IPS DF 6.9 (cell line): Measurements from ENCODE around the gene IVL.

Experiments used
- DNase-seq: peaks from one replicate; pipeline ENCODE4 v3.0.0-alpha.2; 2013; ENCODE audit warnings: low read depth, low spot score
- H3K27ac ChIP-seq: one replicate; pipeline ENCODE4 v1.5.1; 2013; ENCODE audit warnings: low read length, control low read depth
- H3K27me3 ChIP-seq: 2 replicates; pipeline ENCODE4 v1.6.1; 2013; ENCODE audit warnings: mild to moderate bottlenecking, low read length; ENCODE audit not compliant: control insufficient read depth, insufficient read depth
- H3K36me3 ChIP-seq: 2 replicates; pipeline ENCODE4 v1.6.1; 2013; ENCODE audit warnings: low read length; ENCODE audit not compliant: control insufficient read depth, insufficient read depth
- H3K4me1 ChIP-seq: 2 replicates; pipeline ENCODE4 v1.6.1; 2013; ENCODE audit warnings: low read length; ENCODE audit not compliant: control insufficient read depth, insufficient read depth
- H3K4me3 ChIP-seq: 2 replicates; pipeline ENCODE4 v1.5.1; 2013; ENCODE audit warnings: mild to moderate bottlenecking, low read length
- H3K9me3 ChIP-seq: 2 replicates; pipeline ENCODE4 v1.6.1; 2013; ENCODE audit warnings: low read length, inconsistent platforms; ENCODE audit not compliant: control insufficient read depth, insufficient read depth
- WGBS: extraction: QIAGEN DNeasy Blood & Tissue Kit; methylation state at CpG from one replicate; pipeline ENCODE4 v1.1.7; 2013; ENCODE audit warnings: mixed read lengths, missing lambda C conversion rate; ENCODE audit not compliant: insufficient read length, insufficient coverage; 5-methylcytosine and 5-hydroxymethylcytosine counted together

IVL gene

GRCh38 chr1:152899027-152899426 lies 9.3 kb upstream of the IVL start:
- no peaks in the 10 kb centered on the region for H3K36me3 ChIP-seq
- H3K27me3 ChIP-seq = no peaks in the 10 kb centered on the region
- no peaks in the 10 kb centered on the region for H3K9me3 ChIP-seq
- no peak overlapping the region for H3K4me3 ChIP-seq
- WGBS = no CpG with 5 or more reads among the region's 4 CpGs
- H3K4me1 ChIP-seq = no peaks in the 10 kb centered on the region
- no peak overlapping the region for H3K27ac ChIP-seq
- no peak for DNase-seq

GRCh38 chr1:152899883-152900282 lies 8.5 kb upstream of the IVL start:
- DNase-seq = no peak
- H3K4me1 ChIP-seq = no peaks in the 10 kb centered on the region
- H3K27me3 ChIP-seq = no peaks in the 10 kb centered on the region
- H3K9me3 ChIP-seq = no peaks in the 10 kb centered on the region
- H3K36me3 ChIP-seq = no peaks in the 10 kb centered on the region
- no peak overlapping the region for H3K27ac ChIP-seq
- no peak overlapping the region for H3K4me3 ChIP-seq
- WGBS = no CpG with 5 or more reads among the region's 2 CpGs

GRCh38 chr1:152901631-152902030 lies 6.7 kb upstream of the IVL start:
- no peaks in the 10 kb centered on the region for H3K4me1 ChIP-seq
- H3K4me3 ChIP-seq = no peak overlapping the region
- H3K36me3 ChIP-seq = no peaks in the 10 kb centered on the region
- no peaks in the 10 kb centered on the region for H3K9me3 ChIP-seq
- WGBS = no CpG with 5 or more reads among the region's 5 CpGs
- no peak overlapping the region for H3K27ac ChIP-seq
- DNase-seq = no peak
- H3K27me3 ChIP-seq = no peaks in the 10 kb centered on the region

- DNase-seq = no peak
- H3K36me3 ChIP-seq = no peaks in the 10 kb centered on the region
- no peak overlapping the region for H3K27ac ChIP-seq
- no peaks in the 10 kb centered on the region for H3K27me3 ChIP-seq
- H3K4me3 ChIP-seq = no peak overlapping the region
- H3K4me1 ChIP-seq = no peaks in the 10 kb centered on the region
- no peaks in the 10 kb centered on the region for H3K9me3 ChIP-seq
- no CpG with 5 or more reads among the region's 4 CpGs for WGBS
Observed at GRCh38 chr1:152902636-152903035, 5.7 kb upstream of the IVL start.

GRCh38 chr1:152904688-152905440 lies 3.5 kb upstream of the IVL start:
- WGBS = no CpG with 5 or more reads among the region's 7 CpGs
- no peaks in the 10 kb centered on the region for H3K27me3 ChIP-seq
- no peak overlapping the region for H3K27ac ChIP-seq
- no peaks in the 10 kb centered on the region for H3K36me3 ChIP-seq
- H3K9me3 ChIP-seq = no peaks in the 10 kb centered on the region
- H3K4me1 ChIP-seq = no peaks in the 10 kb centered on the region
- no peak overlapping the region for H3K4me3 ChIP-seq
- no peak for DNase-seq

GRCh38 chr1:152906023-152906565 lies 2.3 kb upstream of the IVL start:
- Histone ChIP-seq H3K4me3 (no peak overlapping the region), H3K27ac (no peak overlapping the region), H3K27me3 (no peaks in the 10 kb centered on the region), H3K4me1 (no peaks in the 10 kb centered on the region), H3K36me3 (no peaks in the 10 kb centered on the region), H3K9me3 (no peaks in the 10 kb centered on the region)
- DNase-seq = no peak
- WGBS = no CpG with 5 or more reads among the region's 5 CpGs

- no peak overlapping the region for H3K4me3 ChIP-seq
- no peaks in the 10 kb centered on the region for H3K27me3 ChIP-seq
- H3K4me1 ChIP-seq = no peaks in the 10 kb centered on the region
- H3K27ac ChIP-seq = no peak overlapping the region
- DNase-seq = no peak
- H3K36me3 ChIP-seq = no peaks in the 10 kb centered on the region
- H3K9me3 ChIP-seq = no peaks in the 10 kb centered on the region
- WGBS = no CpG with 5 or more reads among the region's 3 CpGs
Observed at GRCh38 chr1:152909206-152909605, 860 bp downstream of the IVL start.

GRCh38 chr1:152912471-152912870 lies 4.1 kb downstream of the IVL start:
- H3K9me3 ChIP-seq = no peaks in the 10 kb centered on the region
- no peak for DNase-seq
- H3K36me3 ChIP-seq = no peaks in the 10 kb centered on the region
- H3K4me1 ChIP-seq = no peaks in the 10 kb centered on the region
- H3K27ac ChIP-seq = no peak overlapping the region
- no peak overlapping the region for H3K4me3 ChIP-seq
- WGBS = no CpG with 5 or more reads among the region's 1 CpG
- H3K27me3 ChIP-seq = no peaks in the 10 kb centered on the region

GRCh38 chr1:152912900-152913299 lies 4.6 kb downstream of the IVL start:
- no peak for DNase-seq
- no CpG with 5 or more reads among the region's 5 CpGs for WGBS
- no peak overlapping the region for H3K4me3 ChIP-seq
- no peaks in the 10 kb centered on the region for H3K27me3 ChIP-seq
- no peaks in the 10 kb centered on the region for H3K9me3 ChIP-seq
- no peaks in the 10 kb centered on the region for H3K36me3 ChIP-seq
- no peak overlapping the region for H3K27ac ChIP-seq
- no peaks in the 10 kb centered on the region for H3K4me1 ChIP-seq

GRCh38 chr1:152917794-152918193 lies 9.4 kb downstream of the IVL start:
- H3K27ac ChIP-seq = no peak overlapping the region
- H3K27me3 ChIP-seq = no peaks in the 10 kb centered on the region
- H3K4me3 ChIP-seq = no peak overlapping the region
- no peak for DNase-seq
- H3K9me3 ChIP-seq = no peaks in the 10 kb centered on the region
- no CpG with 5 or more reads among the region's 3 CpGs for WGBS
- H3K4me1 ChIP-seq = no peaks in the 10 kb centered on the region
- H3K36me3 ChIP-seq = no peaks in the 10 kb centered on the region

- DNase-seq = no peak
- no peaks in the 10 kb centered on the region for H3K4me1 ChIP-seq
- no peaks in the 10 kb centered on the region for H3K36me3 ChIP-seq
- no peak overlapping the region for H3K4me3 ChIP-seq
- H3K9me3 ChIP-seq = no peaks in the 10 kb centered on the region
- H3K27ac ChIP-seq = no peak overlapping the region
- no peaks in the 10 kb centered on the region for H3K27me3 ChIP-seq
Observed at GRCh38 chr1:152919071-152919470, 10.7 kb downstream of the IVL start.
